ENCODE measurements around the gene RNASEH2A. TPM values are rescaled to one million over a fixed set of nuclear protein-coding genes. Genes with fewer than 3 reads are reported as not detected.

The RNASEH2A gene
- total and polyA plus RNA-seq, 2 donors (not counting 1 experiment from before 2014, with no cell fraction given) = 14.5 to 18.9 TPM

DNA sequence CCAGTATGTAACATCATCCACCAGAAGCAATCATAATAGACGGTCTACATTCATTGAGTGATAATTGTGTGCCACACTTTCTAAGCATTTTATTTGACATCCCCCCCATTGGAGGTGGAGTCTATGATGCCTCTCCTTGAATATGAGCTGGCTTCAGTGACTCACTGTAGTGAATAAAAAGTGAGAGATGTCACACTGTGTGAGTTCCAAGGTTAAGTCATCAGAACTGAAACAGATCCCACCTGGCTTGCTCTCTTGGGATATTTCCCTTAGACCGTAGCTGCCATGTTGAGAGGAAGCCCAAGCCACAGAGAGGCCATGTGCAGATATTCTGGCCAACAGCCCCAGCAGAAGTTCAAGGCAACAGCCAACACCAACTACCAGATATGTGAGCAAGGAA is 15.4 kb downstream of the RNASEH2A start:
- intact Hi-C loops (cut with micrococcal nuclease) = no loop called here
- no peaks in the 10 kb centered on the region for H3K79me2 ChIP-seq (ENCODE audit: control insufficient read depth, insufficient read depth, low read length)
- WGBS (ENCODE audit: insufficient coverage) = 80% methylated on average over 1 of the region's 2 CpGs
- no peak overlapping the region for H3K27ac ChIP-seq (ENCODE audit: low read length in 2 of 2)
- peaks cover 0 to 29% (median 14%) of the 10 kb centered on the region in 4 experiments for H3K27me3 ChIP-seq (replicated peaks in 1 of 4; ENCODE audit: control extremely low read depth in 1 of 4, control insufficient read depth in 3 of 4, insufficient read depth in 4 of 4, low read length in 3 of 4)
- TF ChIP-seq EZH2 (IDR thresholded peaks at IDR 0.05; ENCODE audit: borderline replicate concordance, insufficient read depth, low read depth, low read length, poor library complexity, severe bottlenecking) (no peak), CTCF (IDR thresholded peaks at IDR 0.05) (no peak)
- POLR2A ChIA-PET = no interaction called here
- DNase-seq (no peak), ATAC-seq (ENCODE audit: low read depth) (no peak)
- H3K4me1 ChIP-seq (ENCODE audit: control insufficient read depth in 2 of 2, insufficient read depth in 2 of 2, low read length in 2 of 2) = peaks cover 10 to 11% of the 10 kb centered on the region in 2 donors
- H3K4me2 ChIP-seq (replicated peaks; ENCODE audit: low read depth, low read length, poor library complexity, severe bottlenecking) = no peak overlapping the region
- no peak overlapping the region for H3K27ac Mint-ChIP-seq
- H3K4me3 ChIP-seq (ENCODE audit: control extremely low read depth in 1 of 5, extremely low read depth in 1 of 5, insufficient read depth in 1 of 5, low read depth in 2 of 5, low read length in 4 of 5) = no peak overlapping the region
- CTCF ChIA-PET = interaction anchor here (1.2 to 1.9 kb wide), 3 partner anchors 26 to 62 kb away, joined by 3 to 5 read pairs (median 4); no protein-coding TSS in a partner anchor
- H3K9ac ChIP-seq (ENCODE audit: low read length) = no peak overlapping the region
- peaks cover 8% of the 10 kb centered on the region for H3K4me1 Mint-ChIP-seq
- H3K9me3 ChIP-seq (ENCODE audit: control extremely low read depth in 1 of 3, control insufficient read depth in 2 of 3, insufficient read depth in 1 of 3, low read length in 2 of 3) = peaks cover 0 to 18% (median 0%) of the 10 kb centered on the region in 3 donors
- H2AFZ ChIP-seq (ENCODE audit: insufficient read depth, low read depth, low read length, poor library complexity, severe bottlenecking) = no peak overlapping the region
- H3K27me3 Mint-ChIP-seq = peaks cover 18% of the 10 kb centered on the region
- no peak overlapping the region for H3K4me3 Mint-ChIP-seq
- H4K20me1 ChIP-seq (ENCODE audit: control insufficient read depth, insufficient read depth, low read length, poor library complexity, severe bottlenecking) = no peaks in the 10 kb centered on the region
- no peaks in the 10 kb centered on the region for H3K9me3 Mint-ChIP-seq (ENCODE audit: insufficient read depth)
- H3K36me3 ChIP-seq (replicated peaks in 1 of 2; ENCODE audit: control extremely low read depth in 1 of 2, control insufficient read depth in 1 of 2, extremely low read depth in 1 of 2, insufficient read depth in 2 of 2, low read length in 1 of 2) = no peaks in the 10 kb centered on the region

DNA sequence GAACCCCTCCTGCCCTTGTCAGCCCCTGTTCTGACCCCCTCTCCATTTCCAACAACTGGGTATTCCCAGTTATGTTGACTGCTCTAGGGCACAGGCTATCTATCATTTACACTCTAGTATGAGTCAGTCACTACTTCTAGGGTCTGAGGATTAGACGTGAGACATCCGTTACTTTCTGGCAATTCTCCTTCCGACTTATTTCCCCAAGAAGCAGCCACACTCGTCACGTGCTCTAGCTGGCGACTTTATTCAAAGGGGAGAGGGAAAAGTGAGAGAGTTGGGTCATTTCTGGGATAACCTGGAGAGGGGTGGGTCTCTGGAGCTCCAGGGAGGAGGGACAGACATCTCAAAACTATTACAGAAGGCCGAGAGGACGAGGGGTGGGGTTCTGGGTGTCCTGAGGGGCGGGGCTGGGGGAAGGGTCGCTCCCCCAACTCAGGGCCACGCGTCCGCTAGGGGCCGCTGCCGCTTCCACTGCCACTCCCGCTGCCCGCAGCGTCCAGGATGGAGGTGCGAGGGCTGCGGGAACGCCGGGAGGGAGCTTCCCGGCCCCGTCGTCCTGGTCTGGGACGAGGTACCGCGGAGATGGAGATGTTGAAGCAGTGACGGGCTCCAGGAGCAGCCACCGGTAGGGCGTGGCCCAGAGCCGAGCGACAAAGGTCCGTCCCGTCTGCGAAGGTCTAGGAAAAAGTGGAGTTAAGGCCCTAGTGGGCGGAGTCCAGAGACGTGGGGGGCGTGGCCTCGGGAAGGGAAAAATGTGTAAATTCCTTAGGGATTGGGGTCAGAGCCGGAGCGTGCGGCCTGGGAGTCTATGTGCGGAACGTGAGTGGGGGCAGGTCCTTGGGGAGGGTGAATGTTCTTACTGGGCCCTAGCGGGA is 19.1 kb downstream of the RNASEH2A start:
- Histone ChIP-seq H3K79me2 (ENCODE audit: control insufficient read depth, insufficient read depth, low read length) (no peaks in the 10 kb centered on the region), H3K27me3 (replicated peaks in 1 of 4; ENCODE audit: control extremely low read depth in 1 of 4, control insufficient read depth in 3 of 4, insufficient read depth in 4 of 4, low read length in 3 of 4) (peaks cover 0 to 62% (median 30%) of the 10 kb centered on the region in 4 experiments), H4K20me1 (ENCODE audit: control insufficient read depth, insufficient read depth, low read length, poor library complexity, severe bottlenecking) (no peaks in the 10 kb centered on the region), H3K9ac (ENCODE audit: low read length) (peak overlapping the region; percentile 26), H3K4me3 (ENCODE audit: control extremely low read depth in 1 of 5, extremely low read depth in 1 of 5, insufficient read depth in 1 of 5, low read depth in 2 of 5, low read length in 4 of 5) (no peak overlapping the region), H2AFZ (ENCODE audit: insufficient read depth, low read depth, low read length, poor library complexity, severe bottlenecking) (peak overlapping the region; percentile 42), H3K36me3 (replicated peaks in 1 of 2; ENCODE audit: control extremely low read depth in 1 of 2, control insufficient read depth in 1 of 2, extremely low read depth in 1 of 2, insufficient read depth in 2 of 2, low read length in 1 of 2) (no peaks in the 10 kb centered on the region), H3K27ac (ENCODE audit: low read length in 2 of 2) (no peak overlapping the region), H3K4me2 (replicated peaks; ENCODE audit: low read depth, low read length, poor library complexity, severe bottlenecking) (peak overlapping the region; percentile 60), H3K4me1 (ENCODE audit: control insufficient read depth in 2 of 2, insufficient read depth in 2 of 2, low read length in 2 of 2) (peaks cover 10 to 14% of the 10 kb centered on the region in 2 donors), H3K9me3 (ENCODE audit: control extremely low read depth in 1 of 3, control insufficient read depth in 2 of 3, insufficient read depth in 1 of 3, low read length in 2 of 3) (peaks cover 0 to 28% (median 0%) of the 10 kb centered on the region in 3 donors)
- 14% methylated on average over 38 of the region's 46 CpGs for WGBS (ENCODE audit: insufficient coverage)
- TF ChIP-seq CTCF (IDR thresholded peaks at IDR 0.05) (peak; percentile 19), EZH2 (IDR thresholded peaks at IDR 0.05; ENCODE audit: borderline replicate concordance, insufficient read depth, low read depth, low read length, poor library complexity, severe bottlenecking) (no peak)
- CTCF ChIA-PET = interaction anchor here (1.5 to 1.7 kb wide), 2 partner anchors 10 to 65 kb away, joined by 4 to 5 read pairs; no protein-coding TSS in a partner anchor
- no peak overlapping the region for H3K27ac Mint-ChIP-seq
- POLR2A ChIA-PET = interaction anchor here (0.6 kb wide), 1 partner anchor 91 kb away, joined by 3 read pairs; the partner anchor contains the start of gene TRIR
- intact Hi-C loops (cut with micrococcal nuclease) = no loop called here
- DNase-seq = no peak
- no peak overlapping the region for H3K4me3 Mint-ChIP-seq
- H3K4me1 Mint-ChIP-seq = peaks cover 8% of the 10 kb centered on the region
- H3K27me3 Mint-ChIP-seq = peaks cover 40% of the 10 kb centered on the region
- H3K9me3 Mint-ChIP-seq (ENCODE audit: insufficient read depth) = no peaks in the 10 kb centered on the region
- no peak for ATAC-seq (ENCODE audit: low read depth)
